OCI-LY7 (cell line): Measurements from ENCODE around the gene NFKBIE.

Experiments used
- CTCF ChIP-seq: fragments of 200-600 bp; sonication (generic); conservative IDR thresholded peaks from 2 replicates; pipeline ENCODE4 v1.5.1; 2014; ENCODE audit warnings: mild to moderate bottlenecking, antibody characterized with exemption, low read length, moderate library complexity, mixed read lengths
- EZH2phosphoT487 ChIP-seq: fragments of 200-600 bp; sonication (generic); IDR thresholded peaks from 2 replicates; pipeline ENCODE4 v1.6.1; 2018; ENCODE audit warnings: low read depth, borderline replicate concordance, mild to moderate bottlenecking, mixed run types, antibody characterized with exemption, low read length, moderate library complexity, mixed read lengths

- TF ChIP-seq CTCF (no peak), EZH2phosphoT487 (no peak)
These were observed 8.7 kb downstream of the NFKBIE start for GRCh38 chr6:44256775-44257024.
